Activated CD8-positive, alpha-beta T cell treated with anti-CD3 and anti-CD28 coated beads for 36 hours (primary cell): Measurements from ENCODE around the gene ZFYVE28. TPM values are rescaled to one million over a fixed set of nuclear protein-coding genes. Genes with fewer than 3 reads are reported as not detected.

Experiments
- ATAC-seq: fragments of 200-7000 bp; cut with Tn5 transposase; one replicate; pipeline ENCODE4 v1.10.0; 2021; ENCODE audit warnings: mild to moderate bottlenecking, moderate library complexity
- CTCF ChIA-PET: fragments of 350-600 bp; sonication (Branson Sonifier 250); formaldehyde crosslinking; loops from one replicate; lab custom pipeline; 2021; ENCODE audit warnings: antibody characterized with exemption; lab: Charles Lee
- POLR2A ChIA-PET: fragments of 350-600 bp; sonication (Branson Sonifier 250); formaldehyde crosslinking; loops from one replicate; lab custom pipeline; 2021; ENCODE audit warnings: antibody characterized with exemption; lab: Charles Lee
- DNase-seq: peaks from one replicate; pipeline ENCODE4 v3.0.0-alpha.2; 2020
- H3K27ac Mint-ChIP-seq: one replicate; pipeline ENCODE4 v1.8.0; 2021; ENCODE audit warnings: mild to moderate bottlenecking, mixed read lengths
- H3K27me3 Mint-ChIP-seq: one replicate; pipeline ENCODE4 v1.8.0; 2021; ENCODE audit warnings: mixed read lengths
- H3K36me3 Mint-ChIP-seq: one replicate; pipeline ENCODE4 v1.8.0; 2021; ENCODE audit warnings: low read depth, mixed read lengths
- H3K4me1 Mint-ChIP-seq: one replicate; pipeline ENCODE4 v1.8.0; 2021; ENCODE audit warnings: low read depth, mixed read lengths
- H3K4me3 Mint-ChIP-seq: one replicate; pipeline ENCODE4 v1.8.0; 2021; ENCODE audit warnings: mild to moderate bottlenecking, moderate library complexity, mixed read lengths
- H3K9me3 Mint-ChIP-seq: one replicate; pipeline ENCODE4 v1.8.0; 2021; ENCODE audit warnings: mixed read lengths
- intact Hi-C: fragments of 100-400 bp; cut with micrococcal nuclease; formaldehyde crosslinking; loops from one replicate; pipeline ENCODE4 v1.10.0; 2022
- total RNA-seq, 2 experiments: library from RNA; stranded (reverse); gene quantifications; one replicate each; pipeline ENCODE4 v1.2.3, GENCODE V29; 2021
- TF ChIP-seq, protein P1 (sequence below): fragments of 200-600 bp; IDR thresholded peaks from one replicate; pipeline ENCODE4 v1.8.0; 2022; ENCODE audit warnings: antibody characterized with exemption, mild to moderate bottlenecking

The ZFYVE28 gene
- total RNA-seq, 2 experiments from 2014 or later: 4.9 to 7.0 TPM

DNA sequence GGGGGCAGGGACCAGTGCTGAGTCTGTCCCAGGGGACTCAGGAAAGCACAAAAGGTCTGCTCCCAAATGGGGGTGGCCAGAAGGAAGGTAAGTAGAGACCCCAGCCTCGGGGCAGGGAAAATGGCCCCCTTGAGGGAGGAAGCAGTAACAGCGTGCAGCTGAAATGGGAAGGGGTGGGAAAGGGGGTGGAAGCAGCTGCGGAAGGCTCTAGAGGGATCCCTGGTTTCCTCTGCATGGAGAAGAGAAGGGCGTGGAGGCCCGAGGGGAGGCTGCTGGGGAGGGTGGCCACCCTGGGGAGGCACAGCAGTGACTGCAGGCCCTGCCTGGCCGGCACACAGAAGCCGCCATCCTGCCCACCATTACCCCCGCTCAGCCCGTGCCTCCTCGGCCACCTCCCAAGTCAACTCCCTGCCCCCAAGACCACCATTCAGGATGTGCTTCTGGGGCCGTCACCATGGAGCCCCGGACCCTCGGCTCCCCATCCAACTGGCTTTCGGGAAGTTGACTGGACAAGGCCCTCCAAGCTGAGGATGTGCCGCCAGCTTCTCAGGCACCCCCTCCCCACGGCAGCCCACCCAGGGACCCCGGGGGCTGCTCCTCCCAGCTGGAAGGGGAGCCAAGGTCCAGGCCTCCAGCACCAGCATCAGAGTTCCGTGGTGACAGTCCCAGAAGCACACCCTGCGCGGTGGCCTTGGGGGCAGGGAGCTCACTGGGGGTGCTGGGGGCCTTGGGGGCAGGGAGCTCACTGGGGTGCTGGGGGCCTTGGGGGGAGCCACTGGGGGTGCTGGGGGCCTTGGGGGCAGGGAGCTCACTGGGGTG lies 23.9 kb upstream of the ZFYVE28 start:
- Mint-ChIP-seq H3K4me3 (no peak overlapping the region), H3K9me3 (no peaks in the 10 kb centered on the region), H3K27ac (no peak overlapping the region), H3K36me3 (no peaks in the 10 kb centered on the region), H3K27me3 (no peaks in the 10 kb centered on the region), H3K4me1 (peaks cover 4% of the 10 kb centered on the region)
- TF ChIP-seq, protein P1, sequence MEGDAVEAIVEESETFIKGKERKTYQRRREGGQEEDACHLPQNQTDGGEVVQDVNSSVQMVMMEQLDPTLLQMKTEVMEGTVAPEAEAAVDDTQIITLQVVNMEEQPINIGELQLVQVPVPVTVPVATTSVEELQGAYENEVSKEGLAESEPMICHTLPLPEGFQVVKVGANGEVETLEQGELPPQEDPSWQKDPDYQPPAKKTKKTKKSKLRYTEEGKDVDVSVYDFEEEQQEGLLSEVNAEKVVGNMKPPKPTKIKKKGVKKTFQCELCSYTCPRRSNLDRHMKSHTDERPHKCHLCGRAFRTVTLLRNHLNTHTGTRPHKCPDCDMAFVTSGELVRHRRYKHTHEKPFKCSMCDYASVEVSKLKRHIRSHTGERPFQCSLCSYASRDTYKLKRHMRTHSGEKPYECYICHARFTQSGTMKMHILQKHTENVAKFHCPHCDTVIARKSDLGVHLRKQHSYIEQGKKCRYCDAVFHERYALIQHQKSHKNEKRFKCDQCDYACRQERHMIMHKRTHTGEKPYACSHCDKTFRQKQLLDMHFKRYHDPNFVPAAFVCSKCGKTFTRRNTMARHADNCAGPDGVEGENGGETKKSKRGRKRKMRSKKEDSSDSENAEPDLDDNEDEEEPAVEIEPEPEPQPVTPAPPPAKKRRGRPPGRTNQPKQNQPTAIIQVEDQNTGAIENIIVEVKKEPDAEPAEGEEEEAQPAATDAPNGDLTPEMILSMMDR: no peak
- ATAC-seq (no peak), DNase-seq (no peak)
- intact Hi-C loops: loop anchor here (10.0 kb wide), 1 partner anchor 228 kb away; no protein-coding TSS in a partner anchor
- CTCF ChIA-PET: interaction anchor here (0.8 to 5.5 kb wide), 24 partner anchors 9 to 226 kb away, joined by 3 to 40 read pairs (median 6); partner anchors contain the start of gene RNF4
- POLR2A ChIA-PET: interaction anchor here (0.9 kb wide), 1 partner anchor 30 kb away, joined by 3 read pairs; no protein-coding TSS in a partner anchor

DNA sequence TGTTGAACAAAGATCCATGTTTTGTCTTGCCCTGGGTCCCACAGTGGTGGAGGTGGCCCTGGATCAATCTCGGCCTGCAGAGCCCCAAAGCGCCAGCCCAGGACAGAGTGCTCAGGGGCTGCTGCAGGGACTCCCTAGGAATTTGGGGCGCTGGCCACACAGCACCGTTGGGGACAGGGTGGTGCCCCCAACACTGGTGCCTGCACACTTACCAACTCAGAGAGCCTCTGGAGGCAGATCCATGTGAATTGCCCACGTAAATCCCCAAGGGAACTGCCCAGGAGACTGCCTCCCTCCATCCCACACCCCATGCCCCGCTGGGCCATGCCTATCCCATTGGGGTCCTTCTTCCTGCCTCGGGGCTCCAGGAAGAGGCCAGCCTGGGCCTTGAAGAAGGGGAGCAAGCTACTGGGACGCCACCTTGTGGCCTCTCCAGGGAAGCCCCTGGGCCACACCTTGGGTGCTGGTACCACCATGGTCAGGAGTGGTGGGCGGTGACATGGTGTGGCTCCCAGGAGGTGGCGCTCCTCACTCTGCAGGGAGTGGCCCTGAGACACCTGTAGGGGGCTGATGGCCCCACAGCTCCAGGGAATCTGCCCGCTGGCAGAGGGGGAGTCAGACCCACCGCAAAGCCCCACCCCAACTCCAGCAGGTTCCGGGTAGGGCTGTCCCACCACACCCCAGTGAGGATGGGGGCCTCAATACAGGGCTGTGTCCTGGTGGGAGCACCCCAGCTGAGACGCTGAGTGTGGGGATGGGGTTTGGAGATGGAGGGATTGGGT lies 23.1 kb upstream of the ZFYVE28 start:
- ChIA-PET CTCF (interaction anchor here (0.6 to 5.5 kb wide), 31 partner anchors 8 to 227 kb away, joined by 3 to 40 read pairs (median 4); partner anchors contain the start of gene RNF4), POLR2A (interaction anchor here (0.9 kb wide), 1 partner anchor 29 kb away, joined by 3 read pairs; no protein-coding TSS in a partner anchor)
- TF ChIP-seq, protein P1: peak; percentile 98
- DNase-seq: peak; percentile 94
- H3K36me3 Mint-ChIP-seq: no peaks in the 10 kb centered on the region
- peak; percentile 100 for ATAC-seq
- no peaks in the 10 kb centered on the region for H3K9me3 Mint-ChIP-seq
- intact Hi-C loops: loop anchor here (10.0 kb wide), 1 partner anchor 227 kb away; no protein-coding TSS in a partner anchor
- peaks cover 4% of the 10 kb centered on the region for H3K4me1 Mint-ChIP-seq
- no peaks in the 10 kb centered on the region for H3K27me3 Mint-ChIP-seq
- H3K4me3 Mint-ChIP-seq: no peak overlapping the region
- H3K27ac Mint-ChIP-seq: peak overlapping the region; percentile 49

GRCh38 chr4:2438822-2439718 lies 20.6 kb upstream of the ZFYVE28 start:
- DNase-seq: no peak
- TF ChIP-seq, protein P1: no peak
- intact Hi-C loops: no loop called here
- peaks cover 4% of the 10 kb centered on the region for H3K4me1 Mint-ChIP-seq
- ATAC-seq: no peak
- CTCF ChIA-PET: interaction anchor here (3.0 kb wide), 1 partner anchor 219 kb away, joined by 10 read pairs; no protein-coding TSS in a partner anchor
- no peaks in the 10 kb centered on the region for H3K27me3 Mint-ChIP-seq
- no peak overlapping the region for H3K27ac Mint-ChIP-seq
- H3K4me3 Mint-ChIP-seq: no peak overlapping the region
- H3K36me3 Mint-ChIP-seq: no peaks in the 10 kb centered on the region
- no peaks in the 10 kb centered on the region for H3K9me3 Mint-ChIP-seq
- POLR2A ChIA-PET: no interaction called here

- Mint-ChIP-seq H3K27me3 (no peaks in the 10 kb centered on the region), H3K9me3 (no peaks in the 10 kb centered on the region), H3K4me1 (peaks cover 4% of the 10 kb centered on the region), H3K27ac (no peak overlapping the region), H3K4me3 (no peak overlapping the region), H3K36me3 (no peaks in the 10 kb centered on the region)
- DNase-seq (no peak), ATAC-seq (no peak)
- ChIA-PET CTCF (interaction anchor here (0.6 to 3.0 kb wide), 2 partner anchors 217 to 540 kb away, joined by 3 to 10 read pairs; no protein-coding TSS in a partner anchor), POLR2A (no interaction called here)
- intact Hi-C loops: no loop called here
- TF ChIP-seq, protein P1: no peak
These were observed 19.2 kb upstream of the ZFYVE28 start for GRCh38 chr4:2437475-2438215.
